Mammary epithelial cell (primary cell): ENCODE measurements around the gene TRIM26.
"Not testable (repeated sequence)": the region's sequence is repeated elsewhere in the genome, so short reads cannot be mapped to it uniquely, and the experiment has no call there.

Experiments used
- CTCF ChIP-seq, 2 donors: IDR thresholded peaks in 1 of 2; conservative IDR thresholded peaks in 1 of 2; 2 replicates each; pipeline ENCODE4 v1.5.1; 2011 to 2012; ENCODE audit warnings: inconsistent platforms in 2 of 2, low read length in 2 of 2, mild to moderate bottlenecking in 2 of 2, control low read depth in 1 of 2, low read depth in 1 of 2; ENCODE audit not compliant: insufficient read depth in 1 of 2; ENCODE audit errors: extremely low read depth in 1 of 2
- EZH2 ChIP-seq: IDR thresholded peaks from 2 replicates; pipeline ENCODE4 v1.6.1; 2012; ENCODE audit warnings: low read length, inconsistent platforms, borderline replicate concordance

- not testable (repeated sequence) for TF ChIP-seq CTCF (conservative IDR thresholded peaks at IDR 0.05 in 1 of 2, IDR thresholded peaks at IDR 0.05 in 1 of 2; ENCODE audit: extremely low read depth in 1 of 2, insufficient read depth in 1 of 2, low read depth in 1 of 2, low read length in 2 of 2); EZH2
These were observed 73.0 kb downstream of the TRIM26 start for GRCh38 chr6:30140240-30140639.
